ENCODE data around the gene AKAP9.
"Not testable (repeated sequence)": the region's sequence is repeated elsewhere in the genome, so short reads cannot be mapped to it uniquely, and the experiment has no call there.

The AKAP9 gene

DNA sequence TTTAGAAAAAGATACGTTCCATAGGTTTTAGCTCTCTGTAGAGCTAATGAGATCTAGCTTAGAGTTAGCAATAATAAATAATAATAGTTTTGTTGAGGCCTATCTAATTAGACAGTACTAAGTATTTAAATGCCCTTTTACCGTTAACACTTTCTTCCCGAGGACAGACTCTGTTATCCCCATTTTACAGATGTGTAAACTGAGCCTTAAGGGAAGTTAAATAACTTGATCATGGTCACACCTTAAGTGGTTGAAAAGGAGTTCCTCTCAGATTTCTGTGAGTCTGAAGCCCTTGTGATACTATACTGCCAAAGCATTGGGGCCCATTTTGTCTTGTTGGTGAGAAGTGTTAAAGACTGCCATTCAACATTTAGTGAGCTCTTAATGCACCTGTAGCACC lies 132.0 kb downstream of the AKAP9 start:
- Mint-ChIP-seq H3K9me3 (no peaks in the 10 kb centered on the region), H3K27me3 (no peaks in the 10 kb centered on the region), H3K27ac (no peak overlapping the region), H3K4me1 (ENCODE audit: low read depth) (no peaks in the 10 kb centered on the region), H3K36me3 (ENCODE audit: low read depth) (peaks cover 63% of the 10 kb centered on the region), H3K4me3 (no peak overlapping the region)
- intact Hi-C loops (cut with micrococcal nuclease): no loop called here

DNA sequence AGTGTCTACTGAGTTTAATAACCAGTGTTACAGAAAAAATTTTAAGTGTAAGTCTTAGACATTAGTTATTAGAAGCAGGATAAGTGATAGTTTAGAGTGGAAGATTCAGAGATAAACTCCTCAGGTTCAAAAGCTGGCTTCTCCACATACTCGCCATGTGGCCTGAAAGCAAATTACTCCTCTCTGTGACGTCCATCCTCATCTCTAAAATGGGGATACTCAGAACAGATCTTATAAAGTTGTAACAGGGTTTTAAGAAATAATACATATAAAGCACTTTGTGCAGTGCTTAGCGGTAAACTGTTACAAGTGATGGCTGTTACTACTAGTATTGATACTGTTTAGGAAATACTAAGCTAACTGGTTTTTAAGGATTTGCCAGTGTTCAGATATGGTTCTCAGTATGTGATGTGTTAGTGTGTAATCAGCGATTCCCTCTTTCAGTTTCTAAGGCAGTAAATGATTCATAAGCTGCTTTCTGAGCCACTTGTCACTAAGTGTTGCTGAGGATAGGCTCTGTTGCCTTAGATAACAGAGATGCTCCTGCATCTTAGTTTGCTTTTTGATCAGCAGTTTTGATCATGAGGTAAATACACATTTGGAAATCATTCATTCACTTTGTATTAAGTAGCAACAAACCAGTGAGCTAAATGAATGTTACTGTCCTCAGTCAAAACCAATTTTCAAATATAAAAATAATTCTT lies 134.9 kb downstream of the AKAP9 start:
- no peak overlapping the region for H3K4me3 Mint-ChIP-seq

DNA sequence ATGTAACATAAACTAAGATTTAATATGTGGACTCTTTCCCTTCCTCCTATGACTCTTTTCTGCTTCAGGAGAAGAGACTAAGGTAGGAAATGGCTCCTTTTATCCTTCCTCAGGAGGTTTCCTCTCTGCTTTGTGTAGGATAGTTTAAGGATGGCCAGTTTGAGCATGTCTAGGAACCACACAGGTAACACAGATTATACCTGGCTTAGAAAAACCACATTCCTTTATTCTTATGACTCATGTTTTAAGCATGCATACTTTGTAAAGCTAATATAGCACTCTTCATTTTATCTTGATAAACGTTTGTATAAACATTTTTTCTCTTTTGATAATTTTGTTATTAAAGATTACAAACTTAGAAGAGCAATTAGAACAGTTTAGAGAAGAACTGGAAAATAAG lies 135.8 kb downstream of the AKAP9 start:
- H3K4me1 Mint-ChIP-seq (ENCODE audit: low read depth): no peaks in the 10 kb centered on the region

More for the DNA sequence above, 134.9 kb downstream of the AKAP9 start:
- Mint-ChIP-seq H3K4me1 (ENCODE audit: low read depth) (no peaks in the 10 kb centered on the region), H3K36me3 (ENCODE audit: low read depth) (peaks cover 66% of the 10 kb centered on the region), H3K27me3 (no peaks in the 10 kb centered on the region), H3K9me3 (no peaks in the 10 kb centered on the region), H3K27ac (no peak overlapping the region)
- intact Hi-C loops (cut with micrococcal nuclease): no loop called here

DNA sequence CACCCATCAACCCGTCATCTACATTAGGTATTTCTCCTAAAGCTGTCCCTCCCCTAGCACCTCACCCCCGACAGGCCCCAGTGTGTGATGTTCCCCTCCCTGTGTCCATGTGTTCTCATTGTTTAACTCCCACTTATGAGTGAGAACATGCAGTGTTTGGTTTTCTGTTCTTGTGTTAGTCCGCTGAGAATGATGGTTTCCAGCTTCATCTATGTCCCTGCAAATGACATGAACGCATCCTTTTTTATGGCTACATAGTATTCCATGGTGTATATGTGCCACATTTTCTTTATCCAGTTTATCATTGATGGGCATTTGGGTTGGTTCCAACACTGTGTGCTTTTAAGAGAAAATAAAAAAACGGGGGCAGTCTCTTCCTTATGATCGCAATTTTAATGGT lies 143.3 kb downstream of the AKAP9 start:
- H3K4me1 Mint-ChIP-seq (ENCODE audit: low read depth); H3K27me3 Mint-ChIP-seq; H3K4me3 Mint-ChIP-seq; intact Hi-C loops (cut with micrococcal nuclease); H3K27ac Mint-ChIP-seq; H3K9me3 Mint-ChIP-seq: not testable (repeated sequence)
- H3K36me3 Mint-ChIP-seq (ENCODE audit: low read depth): peaks cover 70% of the 10 kb centered on the region

More for the DNA sequence above, 135.8 kb downstream of the AKAP9 start:
- no peaks in the 10 kb centered on the region for H3K27me3 Mint-ChIP-seq
- intact Hi-C loops (cut with micrococcal nuclease): no loop called here
- no peak overlapping the region for H3K27ac Mint-ChIP-seq
- H3K9me3 Mint-ChIP-seq: no peaks in the 10 kb centered on the region
- H3K4me3 Mint-ChIP-seq: no peak overlapping the region
- H3K36me3 Mint-ChIP-seq (ENCODE audit: low read depth): peaks cover 60% of the 10 kb centered on the region

DNA sequence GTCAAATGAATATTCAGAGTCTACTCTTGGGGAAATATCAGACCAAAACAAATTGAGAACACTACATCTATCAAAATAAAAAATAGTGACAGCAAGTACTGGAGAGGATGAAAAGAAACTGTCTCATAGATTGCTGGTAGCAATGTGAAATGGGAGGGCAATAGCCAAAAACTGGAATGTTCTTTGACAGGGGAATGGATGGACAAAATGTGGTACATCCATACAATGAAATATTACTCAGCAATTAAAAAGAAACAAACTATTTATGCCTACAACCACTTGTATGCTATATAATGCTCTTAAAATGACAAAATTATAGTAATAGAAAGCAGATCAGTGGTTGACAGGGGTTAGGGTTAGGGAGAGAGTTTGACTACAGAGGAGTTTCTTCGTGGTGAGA lies 147.6 kb downstream of the AKAP9 start:
- intact Hi-C loops (cut with micrococcal nuclease): no loop called here
- Mint-ChIP-seq H3K27me3 (no peaks in the 10 kb centered on the region), H3K36me3 (ENCODE audit: low read depth) (peaks cover 81% of the 10 kb centered on the region), H3K9me3 (no peaks in the 10 kb centered on the region), H3K4me3 (no peak overlapping the region), H3K27ac (no peak overlapping the region), H3K4me1 (ENCODE audit: low read depth) (no peaks in the 10 kb centered on the region)

DNA sequence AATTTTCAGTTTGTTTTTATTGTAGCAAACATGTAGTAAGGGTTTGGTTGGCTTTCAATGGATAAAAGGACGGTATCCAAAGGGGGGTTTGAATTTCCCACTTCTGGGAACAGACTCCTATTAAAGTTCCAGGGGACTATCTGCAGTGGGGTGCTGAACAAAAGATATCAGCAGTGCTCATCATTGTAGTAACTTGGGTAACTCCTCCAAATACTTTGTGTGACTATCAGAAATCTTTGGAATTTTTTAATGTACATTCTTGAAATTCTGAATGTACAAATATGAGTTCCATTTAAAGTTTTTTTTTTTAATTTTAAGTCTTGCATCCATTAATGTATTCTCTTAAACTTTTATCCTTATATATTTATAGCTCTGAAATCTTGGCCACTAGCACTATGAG lies 151.5 kb downstream of the AKAP9 start:
- H3K27ac Mint-ChIP-seq: no peak overlapping the region
- H3K36me3 Mint-ChIP-seq (ENCODE audit: low read depth): peaks cover 56% of the 10 kb centered on the region
- H3K4me3 Mint-ChIP-seq: no peak overlapping the region
- no peaks in the 10 kb centered on the region for H3K9me3 Mint-ChIP-seq
- peaks cover 7% of the 10 kb centered on the region for H3K4me1 Mint-ChIP-seq (ENCODE audit: low read depth)
- intact Hi-C loops (cut with micrococcal nuclease): no loop called here
- no peaks in the 10 kb centered on the region for H3K27me3 Mint-ChIP-seq

DNA sequence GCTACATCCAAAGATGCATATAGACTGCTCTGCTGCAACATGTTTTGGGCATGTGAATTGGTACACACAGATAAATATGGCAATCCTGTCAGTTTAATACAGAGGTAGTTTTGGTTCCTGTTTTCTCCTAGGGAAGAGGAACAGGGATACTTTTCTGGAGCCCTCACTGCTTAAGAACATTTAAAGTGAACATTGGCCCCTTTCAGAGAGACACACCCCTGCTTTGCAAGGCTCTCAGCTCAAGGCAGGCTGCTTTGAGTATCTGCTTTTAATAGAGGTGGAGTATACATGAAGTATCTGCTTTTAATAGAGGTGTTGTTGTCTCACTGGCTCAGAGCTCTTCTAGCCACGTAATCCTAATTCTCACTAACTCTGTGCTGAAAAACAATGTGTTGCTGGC lies 154.7 kb downstream of the AKAP9 start:
- Mint-ChIP-seq H3K27me3 (no peaks in the 10 kb centered on the region), H3K4me3 (no peak overlapping the region), H3K36me3 (ENCODE audit: low read depth) (peaks cover 65% of the 10 kb centered on the region), H3K27ac (no peak overlapping the region), H3K9me3 (no peaks in the 10 kb centered on the region), H3K4me1 (ENCODE audit: low read depth) (peaks cover 7% of the 10 kb centered on the region)
- intact Hi-C loops (cut with micrococcal nuclease): no loop called here

DNA sequence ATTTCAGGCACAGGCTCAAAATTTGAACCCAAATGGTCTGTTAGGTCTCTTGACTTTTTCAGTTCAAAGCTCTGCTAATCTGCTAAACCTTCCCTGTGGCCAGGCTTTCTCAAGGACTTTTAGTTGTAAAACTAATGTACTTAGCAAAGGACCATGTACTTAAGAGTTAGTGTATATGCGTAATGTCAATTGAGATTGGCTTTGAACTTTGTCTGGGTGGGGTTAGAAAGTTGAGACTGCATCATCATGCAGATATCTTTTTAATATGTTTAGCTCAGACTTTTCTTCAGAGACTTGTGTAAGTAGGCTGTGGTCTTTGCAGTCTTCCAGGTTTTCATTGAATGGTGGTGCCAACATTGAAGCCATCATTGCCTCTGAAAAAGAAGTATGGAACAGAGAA lies 159.9 kb downstream of the AKAP9 start:
- Mint-ChIP-seq H3K9me3 (no peaks in the 10 kb centered on the region), H3K27me3 (no peaks in the 10 kb centered on the region)

DNA sequence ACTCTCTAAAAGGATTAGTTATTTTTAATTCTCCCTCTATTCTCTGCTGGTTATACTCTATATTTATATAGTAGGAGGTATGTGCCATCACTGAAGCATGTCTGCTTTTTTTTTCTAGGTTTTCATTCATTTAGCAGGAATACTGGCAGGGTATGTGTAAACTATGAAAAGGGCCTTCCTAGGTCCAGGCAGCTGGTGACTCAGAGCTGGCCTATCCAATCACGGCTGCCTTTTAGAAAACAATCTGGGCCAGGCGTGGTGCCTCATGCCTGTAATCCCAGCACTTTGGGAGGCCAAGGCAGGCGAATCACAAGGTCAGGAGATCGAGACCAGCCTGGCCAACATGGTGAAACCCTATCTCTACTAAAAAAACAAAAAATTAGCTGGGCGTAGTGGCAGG lies 162.2 kb downstream of the AKAP9 start:
- H3K4me1 Mint-ChIP-seq (ENCODE audit: low read depth); H3K9me3 Mint-ChIP-seq; H3K27ac Mint-ChIP-seq; intact Hi-C loops (cut with micrococcal nuclease); H3K27me3 Mint-ChIP-seq; H3K4me3 Mint-ChIP-seq: not testable (repeated sequence)
- H3K36me3 Mint-ChIP-seq (ENCODE audit: low read depth): peaks cover 86% of the 10 kb centered on the region

More for the DNA sequence above, 159.9 kb downstream of the AKAP9 start:
- intact Hi-C loops (cut with micrococcal nuclease): no loop called here
- Mint-ChIP-seq H3K4me1 (ENCODE audit: low read depth) (no peaks in the 10 kb centered on the region), H3K27ac (no peak overlapping the region), H3K4me3 (no peak overlapping the region), H3K36me3 (ENCODE audit: low read depth) (peaks cover 81% of the 10 kb centered on the region)

DNA sequence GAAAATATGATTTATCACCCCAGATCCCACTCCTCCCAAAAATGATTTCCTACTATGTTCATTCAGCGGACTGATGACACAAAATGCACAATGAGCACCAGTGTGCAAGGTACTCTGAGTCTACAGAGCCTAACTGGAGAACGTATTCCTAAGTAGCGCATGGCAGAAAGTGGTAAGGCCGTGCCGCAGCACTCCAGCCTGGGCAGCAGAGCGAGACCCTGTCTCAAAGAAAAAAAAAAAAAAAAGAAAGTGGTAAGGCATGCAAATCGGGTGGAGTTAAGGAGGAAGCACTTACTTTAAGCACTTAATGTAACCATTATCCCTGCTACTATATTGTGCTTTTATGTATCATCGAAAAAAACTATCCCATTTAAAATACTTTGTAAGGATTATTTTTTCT lies 168.2 kb downstream of the AKAP9 start:
- no peaks in the 10 kb centered on the region for H3K27me3 Mint-ChIP-seq
- H3K27ac Mint-ChIP-seq: no peak overlapping the region
- intact Hi-C loops (cut with micrococcal nuclease): no loop called here
- peaks cover 88% of the 10 kb centered on the region for H3K36me3 Mint-ChIP-seq (ENCODE audit: low read depth)
- H3K4me3 Mint-ChIP-seq: no peak overlapping the region
- no peaks in the 10 kb centered on the region for H3K9me3 Mint-ChIP-seq
- no peaks in the 10 kb centered on the region for H3K4me1 Mint-ChIP-seq (ENCODE audit: low read depth)

DNA sequence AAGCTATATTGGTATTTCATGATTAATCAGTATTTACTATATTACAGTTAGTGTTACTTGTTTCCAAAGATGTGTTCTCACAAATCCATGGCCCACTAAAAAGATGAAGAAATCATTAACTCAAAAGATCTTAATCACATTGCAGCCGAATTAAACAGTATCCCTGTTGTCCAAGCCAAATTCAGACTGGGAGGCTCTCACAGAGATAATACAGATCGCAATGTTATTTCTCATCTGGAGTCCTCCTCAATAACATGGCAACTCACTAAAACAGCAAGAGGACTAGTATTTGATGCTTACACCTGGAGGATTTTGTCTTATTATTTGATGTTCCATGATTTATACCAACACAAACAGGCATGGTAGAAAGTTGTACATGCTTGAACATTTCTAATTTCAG lies 170.2 kb downstream of the AKAP9 start:
- H3K27me3 Mint-ChIP-seq: no peaks in the 10 kb centered on the region
- H3K4me1 Mint-ChIP-seq (ENCODE audit: low read depth): no peaks in the 10 kb centered on the region
- no peaks in the 10 kb centered on the region for H3K9me3 Mint-ChIP-seq
- intact Hi-C loops (cut with micrococcal nuclease): no loop called here
- H3K27ac Mint-ChIP-seq: no peak overlapping the region
- H3K4me3 Mint-ChIP-seq: no peak overlapping the region
- H3K36me3 Mint-ChIP-seq (ENCODE audit: low read depth): peaks cover 90% of the 10 kb centered on the region

DNA sequence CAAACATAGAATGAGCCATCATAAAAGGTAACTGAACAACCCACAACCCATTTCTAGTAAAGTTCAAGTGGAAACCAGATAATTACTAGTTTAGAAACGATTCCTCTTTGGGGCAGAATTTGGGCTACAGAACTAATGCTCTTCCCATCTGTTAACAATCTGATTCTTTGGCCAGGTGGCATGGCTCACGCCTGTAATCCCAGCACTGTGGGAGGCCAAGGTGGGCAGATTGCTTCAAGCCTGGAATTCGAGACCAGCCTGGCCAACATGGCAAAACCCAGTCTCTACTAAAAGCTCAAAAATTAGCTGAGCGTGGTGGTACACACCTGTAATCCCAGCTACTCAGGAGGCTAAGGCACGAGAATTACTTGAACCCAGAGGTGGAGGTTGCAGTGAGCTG lies 175.2 kb downstream of the AKAP9 start:
- Mint-ChIP-seq H3K9me3 (no peaks in the 10 kb centered on the region), H3K27me3 (no peaks in the 10 kb centered on the region), H3K27ac (no peak overlapping the region), H3K4me3 (no peak overlapping the region), H3K36me3 (ENCODE audit: low read depth) (peaks cover 88% of the 10 kb centered on the region), H3K4me1 (ENCODE audit: low read depth) (peaks cover 8% of the 10 kb centered on the region)
- intact Hi-C loops (cut with micrococcal nuclease): loop anchor here (5.0 kb wide), 1 partner anchor 101 kb away; no protein-coding TSS in a partner anchor

DNA sequence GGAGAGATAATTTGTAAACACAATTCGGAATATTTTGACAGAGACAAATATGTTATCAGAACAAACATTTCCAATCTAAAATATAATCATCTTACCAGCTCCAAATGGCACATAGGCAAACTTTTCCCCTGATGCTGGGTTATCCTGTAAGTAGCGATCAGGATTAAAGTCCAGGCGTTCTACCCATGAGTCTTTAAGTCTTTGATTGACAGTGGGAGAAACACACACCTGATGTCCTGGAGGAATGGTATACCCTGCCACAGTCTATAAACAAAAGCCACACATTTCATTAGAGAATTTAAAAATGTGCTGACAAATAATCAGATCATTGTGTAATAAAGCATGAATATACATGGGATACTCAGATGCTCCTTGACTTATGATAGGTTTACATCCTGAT lies 176.3 kb downstream of the AKAP9 start:
- Mint-ChIP-seq H3K4me1 (ENCODE audit: low read depth) (peaks cover 8% of the 10 kb centered on the region), H3K4me3 (no peak overlapping the region), H3K27ac (no peak overlapping the region), H3K9me3 (no peaks in the 10 kb centered on the region), H3K36me3 (ENCODE audit: low read depth) (peaks cover 93% of the 10 kb centered on the region), H3K27me3 (no peaks in the 10 kb centered on the region)
- intact Hi-C loops (cut with micrococcal nuclease): loop anchor here (5.0 kb wide), 1 partner anchor 100 kb away; no protein-coding TSS in a partner anchor

DNA sequence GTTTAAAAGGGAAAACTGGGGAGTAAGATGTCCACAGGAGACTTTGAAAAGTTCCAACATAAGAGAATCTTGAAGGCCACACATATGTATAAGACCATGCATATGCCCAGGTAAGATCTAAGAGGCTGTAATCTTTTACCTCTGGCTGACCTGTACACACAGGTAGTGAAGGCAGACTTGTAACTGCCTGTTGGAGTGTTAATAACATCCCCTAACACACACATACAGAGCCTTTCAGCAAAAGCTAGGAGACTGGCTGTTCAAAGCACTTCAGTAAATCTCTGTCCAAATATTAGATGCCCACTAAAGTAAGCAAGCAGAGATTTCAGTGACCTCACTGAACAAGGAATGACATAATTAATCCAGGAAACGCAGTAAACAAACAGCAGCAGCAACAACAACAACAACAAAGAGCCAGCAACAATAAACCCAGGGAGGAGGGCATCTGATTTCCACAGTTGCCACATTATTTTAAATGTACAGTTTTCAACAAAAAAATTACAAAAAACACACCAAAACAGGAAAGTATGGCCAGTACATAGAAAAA lies 178.6 kb downstream of the AKAP9 start:
- H3K27ac Mint-ChIP-seq: no peak overlapping the region
- intact Hi-C loops (cut with micrococcal nuclease): loop anchor here (5.0 kb wide), 1 partner anchor 98 kb away; no protein-coding TSS in a partner anchor
- no peaks in the 10 kb centered on the region for H3K9me3 Mint-ChIP-seq
- peaks cover 8% of the 10 kb centered on the region for H3K4me1 Mint-ChIP-seq (ENCODE audit: low read depth)
- peaks cover 88% of the 10 kb centered on the region for H3K36me3 Mint-ChIP-seq (ENCODE audit: low read depth)
- H3K4me3 Mint-ChIP-seq: no peak overlapping the region
- H3K27me3 Mint-ChIP-seq: no peaks in the 10 kb centered on the region

DNA sequence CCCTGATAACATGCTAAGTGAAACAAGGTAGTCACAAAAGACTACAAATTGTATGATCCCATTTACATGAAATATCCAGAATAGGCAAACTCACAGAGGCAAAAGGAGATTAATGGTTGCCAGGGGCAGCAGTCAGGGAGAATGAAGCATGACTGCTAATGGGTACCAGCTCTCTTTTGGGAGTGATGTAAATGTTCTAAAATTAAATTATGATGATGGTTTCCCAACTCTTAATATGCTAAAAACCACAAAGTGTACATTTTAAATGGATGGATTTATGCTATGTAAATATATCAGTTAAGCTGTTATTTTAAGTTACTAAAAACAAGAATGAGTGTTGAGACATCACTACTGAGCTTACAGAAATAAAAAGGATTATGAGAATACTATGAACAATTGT lies 181.0 kb downstream of the AKAP9 start:
- Mint-ChIP-seq H3K27me3 (no peaks in the 10 kb centered on the region), H3K36me3 (ENCODE audit: low read depth) (peaks cover 88% of the 10 kb centered on the region), H3K4me1 (ENCODE audit: low read depth) (peaks cover 8% of the 10 kb centered on the region), H3K4me3 (no peak overlapping the region), H3K9me3 (no peaks in the 10 kb centered on the region), H3K27ac (no peak overlapping the region)
- intact Hi-C loops (cut with micrococcal nuclease): no loop called here
